ENCODE results near the gene POMT1.

DNA sequence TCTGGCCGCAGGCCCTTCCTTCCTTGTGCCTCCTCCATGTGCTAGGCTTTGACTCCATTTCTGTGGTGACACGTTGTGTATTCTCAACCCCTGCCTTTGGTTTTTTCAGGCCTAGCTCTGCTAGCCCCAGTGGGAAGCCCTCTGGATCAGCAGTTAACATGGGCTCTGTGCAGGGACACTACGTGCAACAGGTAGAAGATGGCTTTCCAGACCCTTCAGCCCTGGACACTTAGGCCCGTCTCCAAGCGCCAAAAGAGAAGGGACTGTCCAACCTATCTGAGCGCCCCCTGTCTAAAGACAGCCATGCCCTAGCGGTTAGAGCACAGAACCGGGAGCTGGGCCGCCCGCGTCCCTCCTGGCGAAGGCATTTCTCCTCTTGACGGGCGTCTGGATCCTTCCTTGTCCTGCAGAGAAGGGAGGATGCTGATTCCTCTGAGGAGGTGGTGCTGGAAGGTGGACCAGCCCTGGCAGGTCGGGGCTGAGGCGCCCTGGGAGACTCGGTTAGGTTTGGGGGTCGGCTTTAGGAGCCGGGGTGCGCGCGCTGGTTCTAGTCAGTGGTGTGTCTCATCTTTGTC is 8.3 kb upstream of the POMT1 start:
- TF ChIP-seq, protein P1, sequence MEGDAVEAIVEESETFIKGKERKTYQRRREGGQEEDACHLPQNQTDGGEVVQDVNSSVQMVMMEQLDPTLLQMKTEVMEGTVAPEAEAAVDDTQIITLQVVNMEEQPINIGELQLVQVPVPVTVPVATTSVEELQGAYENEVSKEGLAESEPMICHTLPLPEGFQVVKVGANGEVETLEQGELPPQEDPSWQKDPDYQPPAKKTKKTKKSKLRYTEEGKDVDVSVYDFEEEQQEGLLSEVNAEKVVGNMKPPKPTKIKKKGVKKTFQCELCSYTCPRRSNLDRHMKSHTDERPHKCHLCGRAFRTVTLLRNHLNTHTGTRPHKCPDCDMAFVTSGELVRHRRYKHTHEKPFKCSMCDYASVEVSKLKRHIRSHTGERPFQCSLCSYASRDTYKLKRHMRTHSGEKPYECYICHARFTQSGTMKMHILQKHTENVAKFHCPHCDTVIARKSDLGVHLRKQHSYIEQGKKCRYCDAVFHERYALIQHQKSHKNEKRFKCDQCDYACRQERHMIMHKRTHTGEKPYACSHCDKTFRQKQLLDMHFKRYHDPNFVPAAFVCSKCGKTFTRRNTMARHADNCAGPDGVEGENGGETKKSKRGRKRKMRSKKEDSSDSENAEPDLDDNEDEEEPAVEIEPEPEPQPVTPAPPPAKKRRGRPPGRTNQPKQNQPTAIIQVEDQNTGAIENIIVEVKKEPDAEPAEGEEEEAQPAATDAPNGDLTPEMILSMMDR (IDR thresholded peaks at IDR 0.05), result no peak
- TF ChIP-seq EZH2phosphoT487 (IDR thresholded peaks at IDR 0.05) (no peak), EZH2 (IDR thresholded peaks at IDR 0.05) (no peak)
